ENCODE measurements around the gene DCC.

Gene DCC

DNA sequence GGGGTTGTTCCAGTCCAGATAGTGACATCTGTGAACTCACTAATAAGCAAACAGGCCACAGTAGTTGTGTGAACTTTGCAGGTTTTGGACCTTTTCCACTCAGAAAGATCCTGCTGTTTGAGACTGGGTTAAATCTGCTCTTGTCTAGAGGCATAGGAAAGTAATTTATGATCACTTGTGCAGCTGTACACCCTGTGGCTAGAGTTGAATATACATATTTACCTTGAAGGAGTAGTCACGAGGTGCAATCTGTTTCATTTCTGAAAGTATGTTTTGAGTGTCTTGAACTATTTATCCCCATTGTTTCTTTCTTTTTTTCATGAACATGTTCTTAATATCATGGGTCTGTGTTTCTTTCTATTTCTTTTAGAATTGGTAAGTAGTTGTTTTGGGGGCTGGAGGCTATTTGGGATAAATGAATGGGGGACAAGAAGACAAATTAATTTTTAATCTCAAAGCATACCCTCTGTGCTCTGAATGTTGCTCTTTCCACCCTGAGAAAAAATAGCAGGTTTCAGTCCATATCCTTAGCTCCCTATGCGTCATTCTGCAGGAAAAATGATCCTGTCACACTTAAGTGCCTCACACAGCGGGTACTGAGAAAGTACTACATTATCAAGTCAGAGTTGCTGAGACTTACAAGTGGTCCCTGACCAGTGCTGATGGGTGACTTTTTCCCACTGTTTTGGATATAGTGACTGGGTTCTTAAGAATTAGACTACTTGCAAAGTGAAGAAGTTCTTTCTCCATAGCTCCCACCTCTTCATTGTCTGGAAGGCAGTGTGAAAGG lies 28.2 kb downstream of the DCC start:
- H3K4me3 ChIP-seq (ENCODE audit: low read length), result no peak overlapping the region
- TF ChIP-seq, protein P1, sequence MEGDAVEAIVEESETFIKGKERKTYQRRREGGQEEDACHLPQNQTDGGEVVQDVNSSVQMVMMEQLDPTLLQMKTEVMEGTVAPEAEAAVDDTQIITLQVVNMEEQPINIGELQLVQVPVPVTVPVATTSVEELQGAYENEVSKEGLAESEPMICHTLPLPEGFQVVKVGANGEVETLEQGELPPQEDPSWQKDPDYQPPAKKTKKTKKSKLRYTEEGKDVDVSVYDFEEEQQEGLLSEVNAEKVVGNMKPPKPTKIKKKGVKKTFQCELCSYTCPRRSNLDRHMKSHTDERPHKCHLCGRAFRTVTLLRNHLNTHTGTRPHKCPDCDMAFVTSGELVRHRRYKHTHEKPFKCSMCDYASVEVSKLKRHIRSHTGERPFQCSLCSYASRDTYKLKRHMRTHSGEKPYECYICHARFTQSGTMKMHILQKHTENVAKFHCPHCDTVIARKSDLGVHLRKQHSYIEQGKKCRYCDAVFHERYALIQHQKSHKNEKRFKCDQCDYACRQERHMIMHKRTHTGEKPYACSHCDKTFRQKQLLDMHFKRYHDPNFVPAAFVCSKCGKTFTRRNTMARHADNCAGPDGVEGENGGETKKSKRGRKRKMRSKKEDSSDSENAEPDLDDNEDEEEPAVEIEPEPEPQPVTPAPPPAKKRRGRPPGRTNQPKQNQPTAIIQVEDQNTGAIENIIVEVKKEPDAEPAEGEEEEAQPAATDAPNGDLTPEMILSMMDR (IDR thresholded peaks at IDR 0.05; ENCODE audit: insufficient read depth, low read depth, low read length, missing control alignments), result no peak
- no peak for DNase-seq (ENCODE audit: low read depth)

DNA sequence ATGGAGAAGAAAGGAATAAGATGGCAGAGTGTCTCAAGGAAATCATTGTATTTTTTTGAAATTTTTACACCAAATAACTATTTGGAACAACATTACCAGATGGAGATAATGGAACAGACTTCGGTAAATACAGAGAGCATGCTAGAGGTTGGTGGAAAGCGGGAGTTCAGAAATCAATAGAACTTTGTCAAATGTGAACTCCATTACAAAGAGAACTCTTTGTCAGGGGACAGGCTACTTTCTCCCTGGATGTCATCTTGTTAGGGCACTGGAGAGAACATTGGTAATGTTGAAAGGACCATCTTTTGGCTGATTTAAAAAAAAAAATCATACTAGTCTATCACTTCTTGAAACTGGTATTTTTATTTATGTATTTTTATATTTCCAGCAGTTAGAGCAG lies 30.8 kb downstream of the DCC start:
- H3K4me3 ChIP-seq (ENCODE audit: low read length), result no peak overlapping the region

DNA sequence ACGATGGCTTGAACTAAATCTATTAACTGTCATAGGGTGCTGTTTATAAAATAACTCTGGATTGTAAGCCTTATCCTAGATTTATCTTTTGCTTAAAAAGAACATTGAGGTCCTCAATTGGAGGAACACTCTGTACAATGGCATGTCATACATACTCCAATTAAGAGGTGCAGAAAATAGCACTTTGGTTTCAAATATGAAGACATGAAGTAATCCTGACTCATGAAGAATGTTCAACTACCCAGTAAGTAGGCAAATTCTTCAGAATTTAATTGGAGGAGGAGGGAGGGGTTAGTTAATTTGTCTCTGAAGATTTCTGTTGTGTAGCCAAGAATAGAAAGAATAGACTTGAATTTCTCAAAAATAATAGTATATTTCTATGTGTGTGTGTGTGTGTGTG lies 36.1 kb downstream of the DCC start:
- no peak overlapping the region for H3K4me3 ChIP-seq (ENCODE audit: low read length)
- DNase-seq (ENCODE audit: low read depth), result no peak
- TF ChIP-seq, protein P1 (IDR thresholded peaks at IDR 0.05; ENCODE audit: insufficient read depth, low read depth, low read length, missing control alignments), result no peak

More for the DNA sequence above, 30.8 kb downstream of the DCC start:
- DNase-seq (ENCODE audit: low read depth), result no peak
- TF ChIP-seq, protein P1 (IDR thresholded peaks at IDR 0.05; ENCODE audit: insufficient read depth, low read depth, low read length, missing control alignments), result no peak

DNA sequence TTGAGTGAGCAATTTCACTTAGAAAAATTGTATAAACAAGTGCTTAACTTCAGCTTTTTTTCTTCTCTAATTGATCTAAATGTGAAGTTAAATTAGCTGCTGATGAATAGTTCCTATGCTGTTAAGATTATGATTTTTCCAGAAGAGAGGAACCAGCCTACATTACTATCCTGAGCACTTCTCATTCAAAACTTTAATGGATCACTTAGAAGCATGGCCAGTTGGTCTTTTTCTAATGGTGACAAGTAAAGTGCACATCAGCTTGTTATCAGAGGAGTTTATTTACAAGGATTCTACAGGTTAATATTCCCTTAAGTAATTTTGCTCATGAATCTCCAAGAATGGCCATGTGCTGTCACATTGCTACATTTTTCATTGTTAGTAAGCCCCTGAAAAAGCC lies 37.1 kb downstream of the DCC start:
- TF ChIP-seq, protein P1 (IDR thresholded peaks at IDR 0.05; ENCODE audit: insufficient read depth, low read depth, low read length, missing control alignments), result no peak

DNA sequence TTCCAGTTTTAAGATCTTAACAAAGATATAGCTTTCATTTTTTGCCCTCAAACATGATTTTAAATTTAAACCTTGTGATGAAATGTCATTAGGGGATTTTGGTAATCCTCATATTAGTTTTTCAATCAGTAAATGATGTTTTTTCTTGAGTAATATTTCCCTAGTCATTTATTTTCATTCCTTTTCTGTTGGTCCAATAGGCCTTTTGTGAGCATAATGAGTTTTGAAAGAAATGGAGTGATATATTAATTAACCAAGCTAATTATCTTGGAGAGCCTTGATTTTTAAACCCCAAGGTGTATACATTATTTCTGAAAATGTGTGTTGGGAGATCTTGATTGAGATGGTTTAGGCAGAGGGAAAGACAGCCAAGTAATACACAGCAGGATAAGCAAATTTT lies 46.3 kb downstream of the DCC start:
- no peak for DNase-seq (ENCODE audit: low read depth)
- no peak overlapping the region for H3K4me3 ChIP-seq (ENCODE audit: low read length)
- TF ChIP-seq, protein P1 (IDR thresholded peaks at IDR 0.05; ENCODE audit: insufficient read depth, low read depth, low read length, missing control alignments), result no peak

More for the DNA sequence above, 37.1 kb downstream of the DCC start:
- no peak overlapping the region for H3K4me3 ChIP-seq (ENCODE audit: low read length)
- DNase-seq (ENCODE audit: low read depth), result no peak

DNA sequence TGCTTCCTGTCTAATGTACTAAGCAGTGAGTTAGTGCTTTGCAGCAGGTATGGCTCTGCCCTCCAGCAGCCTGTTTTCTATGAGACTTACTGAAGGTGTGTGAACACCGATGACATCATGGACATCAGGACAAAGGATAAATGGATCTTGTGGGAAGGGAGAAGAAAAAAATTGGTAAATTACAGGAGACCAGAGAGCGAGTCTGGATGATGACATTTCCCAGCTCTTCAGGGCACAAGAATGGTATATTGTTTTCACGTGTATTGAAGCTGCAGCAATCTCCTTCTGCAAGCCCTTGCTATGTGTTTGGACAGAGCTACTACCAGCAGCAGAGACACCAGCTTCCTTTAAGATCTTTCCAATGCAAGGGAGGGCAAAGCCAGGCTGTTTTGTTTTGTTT lies 47.2 kb downstream of the DCC start:
- TF ChIP-seq, protein P1 (IDR thresholded peaks at IDR 0.05; ENCODE audit: insufficient read depth, low read depth, low read length, missing control alignments), result no peak
- no peak overlapping the region for H3K4me3 ChIP-seq (ENCODE audit: low read length)
- no peak for DNase-seq (ENCODE audit: low read depth)
